ENCODE results near the gene IER5L. TPM values are rescaled to one million over a fixed set of nuclear protein-coding genes. Genes with fewer than 3 reads are reported as not detected.

Gene IER5L
- total RNA-seq, 4 donors from 2014 or later, result 1.8 to 31.0 (median 14.5) TPM

GRCh38 chr9:129177443-129177790 is 644 bp downstream of the IER5L start:
- no peaks in the 10 kb centered on the region for H3K27me3 ChIP-seq
- H3K36me3 ChIP-seq, result no peaks in the 10 kb centered on the region
- no peak for DNase-seq
- H3K4me1 ChIP-seq, result peaks cover 0 to 8% of the 10 kb centered on the region in 2 donors
- no peaks in the 10 kb centered on the region for H3K9me3 ChIP-seq
- no peak for TF ChIP-seq POLR2A (IDR thresholded peaks at IDR 0.05)
- H3K4me3 ChIP-seq, result peak overlapping the region; percentile 97 to 98
- intact Hi-C loops (cut with DNase I; ENCODE audit: low total_unique reads), result loop anchor here (10.0 kb wide), 3 partner anchors 147 to 317 kb away; no protein-coding TSS in a partner anchor
- peak overlapping the region; percentile 97 to 98 for H3K27ac ChIP-seq

- Histone ChIP-seq H3K4me3 (peak overlapping the region; percentile 66 to 98), H3K27me3 (no peaks in the 10 kb centered on the region), H3K9me3 (no peaks in the 10 kb centered on the region), H3K36me3 (no peaks in the 10 kb centered on the region), H3K27ac (peak overlapping the region; percentile 97 to 98), H3K4me1 (peaks cover 0 to 8% of the 10 kb centered on the region in 2 donors)
- no peak for TF ChIP-seq POLR2A (IDR thresholded peaks at IDR 0.05)
- peak in 1 of 4 experiments; percentile 6 for TF ChIP-seq CTCF (IDR thresholded peaks at IDR 0.05)
- intact Hi-C loops (cut with DNase I; ENCODE audit: low total_unique reads), result loop anchor here (10.0 kb wide), 3 partner anchors 148 to 318 kb away; no protein-coding TSS in a partner anchor
- DNase-seq, result peak; percentile 52
Observed at GRCh38 chr9:129176701-129177442, 1.2 kb downstream of the IER5L start.

DNA sequence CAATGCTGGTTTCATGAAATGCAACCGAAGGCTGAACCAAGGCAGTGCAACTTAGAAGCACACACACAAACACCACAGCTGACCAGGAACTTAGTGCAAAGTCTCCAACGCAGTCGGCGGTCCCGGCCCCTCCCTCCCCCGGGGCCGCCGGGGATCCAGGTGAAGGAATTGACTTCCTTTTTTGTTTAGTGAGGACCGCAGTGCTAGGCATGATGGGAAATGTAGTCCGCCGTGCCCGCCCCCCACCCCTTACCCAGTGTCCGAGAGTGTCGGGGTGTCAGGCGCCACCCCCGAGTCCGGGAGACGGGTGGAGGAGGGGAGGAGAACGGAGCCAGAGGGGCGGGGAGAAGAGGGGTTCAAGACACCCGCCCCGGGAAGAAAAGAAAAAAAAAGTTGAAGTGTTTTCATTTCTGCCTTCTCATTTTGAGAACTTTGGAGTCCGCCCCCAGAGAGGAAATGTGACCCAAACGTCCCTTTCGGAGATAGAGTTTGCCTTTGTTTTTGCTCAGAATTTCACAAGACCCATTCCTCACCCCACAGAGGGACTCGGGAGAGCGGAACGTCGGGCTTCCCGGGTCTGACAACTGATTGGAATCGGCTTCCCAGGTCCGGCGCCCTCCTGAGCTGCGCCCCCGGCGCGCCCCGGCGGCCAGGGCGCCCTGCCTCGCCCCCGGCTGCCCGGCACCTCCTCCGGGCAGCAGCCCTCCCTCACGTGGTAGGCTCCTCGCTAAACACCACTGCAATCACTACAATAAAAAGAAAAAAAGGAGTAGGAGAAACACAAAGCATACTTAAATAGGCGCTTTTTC is 2.0 kb downstream of the IER5L start:
- peak overlapping the region; percentile 66 to 98 for H3K4me3 ChIP-seq
- DNase-seq, result peak; percentile 91

GRCh38 chr9:129175515-129175824 is 2.6 kb downstream of the IER5L start:
- H3K4me3 ChIP-seq, result peak overlapping the region; percentile 66 to 98
- H3K9me3 ChIP-seq, result no peaks in the 10 kb centered on the region
- H3K4me1 ChIP-seq, result peaks cover 0 to 8% of the 10 kb centered on the region in 2 donors
- intact Hi-C loops (cut with DNase I; ENCODE audit: low total_unique reads), result loop anchor here (10.0 kb wide), 3 partner anchors 149 to 319 kb away; no protein-coding TSS in a partner anchor
- H3K27me3 ChIP-seq, result no peaks in the 10 kb centered on the region
- TF ChIP-seq POLR2A (IDR thresholded peaks at IDR 0.05) (no peak), CTCF (IDR thresholded peaks at IDR 0.05) (no peak)
- DNase-seq, result no peak
- H3K36me3 ChIP-seq, result no peaks in the 10 kb centered on the region
- H3K27ac ChIP-seq, result peak overlapping the region; percentile 97 to 98

More for the DNA sequence above, 2.0 kb downstream of the IER5L start:
- intact Hi-C loops (cut with DNase I; ENCODE audit: low total_unique reads), result loop anchor here (10.0 kb wide), 3 partner anchors 149 to 319 kb away; no protein-coding TSS in a partner anchor
- H3K4me1 ChIP-seq, result peaks cover 0 to 8% of the 10 kb centered on the region in 2 donors
- no peaks in the 10 kb centered on the region for H3K9me3 ChIP-seq
- H3K27ac ChIP-seq, result peak overlapping the region; percentile 97 to 98
- H3K36me3 ChIP-seq, result no peaks in the 10 kb centered on the region
- H3K27me3 ChIP-seq, result no peaks in the 10 kb centered on the region
- peak in 2 of 4 experiments; percentile 19 to 22 for TF ChIP-seq CTCF (IDR thresholded peaks at IDR 0.05)
- peak; percentile 62 to 70 for TF ChIP-seq POLR2A (IDR thresholded peaks at IDR 0.05)

- H3K27me3 ChIP-seq, result no peaks in the 10 kb centered on the region
- peaks cover 0 to 8% of the 10 kb centered on the region in 2 donors for H3K4me1 ChIP-seq
- H3K4me3 ChIP-seq, result peak overlapping the region; percentile 66 to 98
- peak; percentile 94 to 95 for DNase-seq
- peak; percentile 59 for TF ChIP-seq POLR2A (IDR thresholded peaks at IDR 0.05)
- TF ChIP-seq CTCF (IDR thresholded peaks at IDR 0.05), result peak in 1 of 4 experiments; percentile 15
- H3K36me3 ChIP-seq, result no peaks in the 10 kb centered on the region
- no peaks in the 10 kb centered on the region for H3K9me3 ChIP-seq
- peak overlapping the region; percentile 97 to 98 for H3K27ac ChIP-seq
- intact Hi-C loops (cut with DNase I; ENCODE audit: low total_unique reads), result loop anchor here (5.0 to 10.0 kb wide), 5 partner anchors 38 to 432 kb away; no protein-coding TSS in a partner anchor
Observed at GRCh38 chr9:129174724-129175514, 3.1 kb downstream of the IER5L start.
